Breast epithelium (tissue), 3 donors: ENCODE results near the gene TNS1.

Experiments
- CTCF ChIP-seq, 3 donors: fragments of 450-650 bp; IDR thresholded peaks; one replicate each; pipeline ENCODE4 v1.5.1; 2016 to 2017; ENCODE audit warnings: antibody characterized with exemption in 3 of 3, mild to moderate bottlenecking in 3 of 3, moderate library complexity in 3 of 3
- POLR2A ChIP-seq: fragments of 450-650 bp; IDR thresholded peaks from one replicate; pipeline ENCODE4 v1.6.1; 2016; ENCODE audit warnings: antibody characterized with exemption, mild to moderate bottlenecking, moderate library complexity
- POLR2AphosphoS5 ChIP-seq, 3 donors: sonication (generic); formaldehyde crosslinking; IDR thresholded peaks; one replicate each; pipeline ENCODE4 v1.6.1; 2017; ENCODE audit warnings: antibody characterized with exemption in 3 of 3

DNA sequence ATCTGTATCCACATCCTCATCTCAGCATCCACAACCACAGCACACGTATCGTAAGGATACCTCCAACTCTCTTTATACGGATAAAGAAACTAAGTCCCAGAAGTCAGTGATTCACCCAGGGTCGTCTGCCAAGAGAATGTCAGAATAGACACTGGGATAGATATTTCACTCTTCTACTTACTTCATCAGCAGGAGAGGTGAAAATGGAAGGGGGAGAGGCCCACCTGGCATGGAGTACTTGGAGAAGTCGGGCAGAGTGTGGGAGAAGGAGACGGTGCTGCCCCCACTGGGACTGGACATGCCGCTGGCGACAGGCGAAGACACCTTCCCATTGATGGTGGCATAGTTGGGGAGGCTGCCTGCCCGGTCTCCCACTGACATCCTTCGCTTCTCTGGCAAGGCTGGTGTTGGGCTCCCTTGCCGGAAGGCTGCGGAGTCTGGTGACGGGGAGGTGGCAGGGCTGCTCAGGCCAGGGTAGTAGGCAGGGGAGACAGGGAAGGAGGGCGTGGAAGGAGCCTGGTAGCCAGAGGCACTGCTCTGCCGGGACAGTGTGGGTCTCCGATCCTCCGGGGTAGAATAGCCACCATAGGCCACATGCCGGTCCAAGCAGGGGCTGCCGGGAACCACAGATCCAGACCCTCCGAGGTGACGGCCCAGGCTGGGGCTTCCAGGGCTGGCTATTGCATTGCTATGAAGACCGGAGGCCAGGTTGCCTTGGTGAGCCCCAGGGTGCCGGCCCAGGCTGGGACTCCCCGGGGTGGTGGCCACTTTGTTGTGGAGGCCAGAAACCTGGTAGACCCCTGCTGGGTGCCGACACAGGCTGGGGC is 185.1 kb downstream of the TNS1 start:
- TF ChIP-seq CTCF (IDR thresholded peaks at IDR 0.05) (no peak), POLR2A (no peak), POLR2AphosphoS5 (IDR thresholded peaks at IDR 0.05) (no peak)
